Measurements from ENCODE around the gene MFSD2A.
"Not testable (repeated sequence)": the region's sequence is repeated elsewhere in the genome, so short reads cannot be mapped to it uniquely, and the experiment has no call there.

MFSD2A gene

DNA sequence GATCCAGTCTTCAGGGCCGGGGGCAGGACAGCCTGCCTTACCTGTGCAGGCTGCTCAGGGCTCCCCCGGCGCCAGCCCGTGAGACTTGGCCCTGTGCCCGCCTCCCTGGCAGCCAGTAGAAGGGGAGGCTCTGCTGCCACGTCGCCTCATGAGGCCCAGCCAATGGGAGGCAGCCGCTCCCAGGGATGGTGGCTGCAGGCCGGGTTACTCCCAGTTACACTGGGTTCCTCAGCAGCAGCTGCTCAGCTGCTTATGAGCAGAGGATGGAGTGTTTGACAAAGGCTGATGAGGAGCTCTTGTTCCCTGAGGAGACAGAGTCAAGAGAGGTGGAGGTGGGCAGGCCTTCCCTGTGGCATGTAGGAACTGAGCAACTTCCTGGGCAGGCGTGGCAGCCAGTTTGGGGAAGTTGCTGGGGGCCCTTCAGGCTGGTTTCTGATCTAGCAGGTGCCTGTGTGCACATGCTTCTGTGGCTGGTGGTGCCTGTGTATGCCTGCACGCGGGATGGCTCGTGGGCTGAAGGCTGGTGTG, 5.5 kb downstream of the MFSD2A start:
- TF ChIP-seq, protein P1, sequence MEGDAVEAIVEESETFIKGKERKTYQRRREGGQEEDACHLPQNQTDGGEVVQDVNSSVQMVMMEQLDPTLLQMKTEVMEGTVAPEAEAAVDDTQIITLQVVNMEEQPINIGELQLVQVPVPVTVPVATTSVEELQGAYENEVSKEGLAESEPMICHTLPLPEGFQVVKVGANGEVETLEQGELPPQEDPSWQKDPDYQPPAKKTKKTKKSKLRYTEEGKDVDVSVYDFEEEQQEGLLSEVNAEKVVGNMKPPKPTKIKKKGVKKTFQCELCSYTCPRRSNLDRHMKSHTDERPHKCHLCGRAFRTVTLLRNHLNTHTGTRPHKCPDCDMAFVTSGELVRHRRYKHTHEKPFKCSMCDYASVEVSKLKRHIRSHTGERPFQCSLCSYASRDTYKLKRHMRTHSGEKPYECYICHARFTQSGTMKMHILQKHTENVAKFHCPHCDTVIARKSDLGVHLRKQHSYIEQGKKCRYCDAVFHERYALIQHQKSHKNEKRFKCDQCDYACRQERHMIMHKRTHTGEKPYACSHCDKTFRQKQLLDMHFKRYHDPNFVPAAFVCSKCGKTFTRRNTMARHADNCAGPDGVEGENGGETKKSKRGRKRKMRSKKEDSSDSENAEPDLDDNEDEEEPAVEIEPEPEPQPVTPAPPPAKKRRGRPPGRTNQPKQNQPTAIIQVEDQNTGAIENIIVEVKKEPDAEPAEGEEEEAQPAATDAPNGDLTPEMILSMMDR (IDR thresholded peaks at IDR 0.05; ENCODE audit: low read depth, low read length) = no peak
- no peak overlapping the region for H3K4me3 ChIP-seq (ENCODE audit: low read depth, low read length)

DNA sequence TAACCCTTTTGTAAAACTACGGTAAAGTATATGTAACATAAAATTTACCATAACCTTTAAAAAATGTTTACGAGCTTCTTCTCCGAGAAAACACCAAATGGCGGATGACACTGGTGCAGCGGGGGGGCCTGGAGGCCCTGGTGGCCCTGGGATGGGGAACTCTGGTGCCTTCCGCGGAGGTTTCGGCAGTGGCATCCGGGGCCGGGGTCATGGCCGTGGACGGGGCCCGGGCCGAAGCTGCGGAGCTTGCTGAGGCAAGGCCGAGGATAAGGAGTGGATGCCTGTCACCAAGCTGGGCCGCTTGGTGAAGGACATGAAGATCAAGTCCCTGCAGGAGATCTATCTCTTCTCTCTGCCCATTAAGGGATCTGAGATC, 7.5 kb downstream of the MFSD2A start:
- no peak overlapping the region for H3K4me3 ChIP-seq (ENCODE audit: low read depth, low read length)

DNA sequence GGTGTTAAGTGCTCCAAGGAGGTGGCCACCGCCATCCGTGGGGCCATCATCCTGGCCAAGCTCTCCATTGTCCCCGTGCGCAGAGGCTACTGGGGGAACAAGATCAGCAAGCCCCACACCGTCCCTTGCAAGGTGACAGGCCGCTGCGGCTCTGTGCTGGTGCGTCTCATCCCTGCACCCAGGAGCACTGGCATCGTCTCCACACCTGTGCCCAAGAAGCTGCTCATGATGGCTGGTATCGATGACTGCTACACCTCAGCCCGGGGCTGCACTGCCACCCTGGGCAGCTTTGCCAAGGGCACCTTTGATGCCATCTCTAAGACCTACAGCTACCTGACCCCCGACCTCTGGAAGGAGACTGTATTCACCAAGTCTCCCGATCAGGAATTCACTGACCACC, 8.0 kb downstream of the MFSD2A start:
- not testable (repeated sequence) for H3K4me3 ChIP-seq (ENCODE audit: low read depth, low read length)

More for the DNA sequence above, 7.5 kb downstream of the MFSD2A start:
- TF ChIP-seq, protein P1 (IDR thresholded peaks at IDR 0.05; ENCODE audit: low read depth, low read length) = no peak

DNA sequence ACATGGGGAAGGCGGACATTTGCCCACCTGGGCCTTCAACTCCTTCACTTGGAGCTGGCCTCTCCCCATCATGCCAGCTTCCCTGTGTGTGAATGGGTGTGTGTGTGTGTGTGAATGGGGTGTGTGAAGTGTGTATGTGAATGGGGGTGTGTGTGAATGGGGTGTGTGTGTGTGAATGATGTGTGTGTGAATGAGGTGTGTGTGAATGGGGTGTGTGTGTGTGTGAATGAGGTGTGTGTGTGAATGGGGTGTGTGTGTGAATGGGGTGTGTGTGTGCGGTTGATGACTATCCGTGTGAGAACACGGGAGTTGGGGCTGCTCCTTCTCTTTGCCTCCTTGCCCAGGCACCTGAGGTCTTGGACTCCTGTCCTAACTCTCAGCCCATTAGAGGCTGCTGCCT, 9.6 kb downstream of the MFSD2A start:
- no peak overlapping the region for H3K4me3 ChIP-seq (ENCODE audit: low read depth, low read length)
- TF ChIP-seq, protein P1 (IDR thresholded peaks at IDR 0.05; ENCODE audit: low read depth, low read length) = no peak

DNA sequence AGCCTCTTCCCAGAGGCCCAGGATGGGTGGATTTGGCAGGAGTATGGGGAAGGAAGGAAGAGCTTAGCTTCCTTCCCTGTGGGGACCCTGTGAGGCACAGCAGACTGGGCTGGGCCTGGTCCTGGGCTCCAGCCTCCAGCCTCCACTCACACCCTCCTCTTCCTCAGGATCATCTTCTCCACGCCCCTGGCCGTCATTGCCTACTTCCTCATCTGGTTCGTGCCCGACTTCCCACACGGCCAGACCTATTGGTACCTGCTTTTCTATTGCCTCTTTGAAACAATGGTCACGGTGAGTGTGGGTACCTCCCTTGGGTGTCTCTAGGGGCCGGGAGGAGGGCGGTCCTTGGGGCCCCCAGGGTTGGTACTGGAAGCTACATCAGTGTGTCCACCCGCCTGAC, 10.1 kb downstream of the MFSD2A start:
- no peak overlapping the region for H3K4me3 ChIP-seq (ENCODE audit: low read depth, low read length)
- TF ChIP-seq, protein P1 (IDR thresholded peaks at IDR 0.05; ENCODE audit: low read depth, low read length) = no peak

DNA sequence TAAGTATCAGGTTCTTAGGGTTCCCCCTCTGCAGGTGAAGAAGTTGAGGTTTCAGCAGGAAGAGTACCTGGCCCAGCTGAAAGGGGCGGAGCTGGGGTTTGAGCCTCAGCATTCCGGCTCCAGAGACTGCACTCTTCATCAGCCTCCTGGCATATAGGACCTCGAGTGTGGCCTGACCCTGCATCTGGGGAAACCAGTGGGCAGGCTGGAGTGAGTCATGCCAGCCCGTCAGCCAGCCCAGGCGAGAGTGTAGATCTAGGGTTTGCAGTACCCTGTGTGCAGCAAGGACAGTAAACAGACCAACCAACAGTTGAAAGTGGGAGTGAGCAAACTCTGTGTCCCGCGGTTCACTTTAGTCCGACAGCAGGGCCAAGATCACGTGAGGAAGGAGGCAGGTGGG, 14.1 kb downstream of the MFSD2A start:
- H3K4me3 ChIP-seq (ENCODE audit: low read depth, low read length) = no peak overlapping the region
- TF ChIP-seq, protein P1 (IDR thresholded peaks at IDR 0.05; ENCODE audit: low read depth, low read length) = no peak

DNA sequence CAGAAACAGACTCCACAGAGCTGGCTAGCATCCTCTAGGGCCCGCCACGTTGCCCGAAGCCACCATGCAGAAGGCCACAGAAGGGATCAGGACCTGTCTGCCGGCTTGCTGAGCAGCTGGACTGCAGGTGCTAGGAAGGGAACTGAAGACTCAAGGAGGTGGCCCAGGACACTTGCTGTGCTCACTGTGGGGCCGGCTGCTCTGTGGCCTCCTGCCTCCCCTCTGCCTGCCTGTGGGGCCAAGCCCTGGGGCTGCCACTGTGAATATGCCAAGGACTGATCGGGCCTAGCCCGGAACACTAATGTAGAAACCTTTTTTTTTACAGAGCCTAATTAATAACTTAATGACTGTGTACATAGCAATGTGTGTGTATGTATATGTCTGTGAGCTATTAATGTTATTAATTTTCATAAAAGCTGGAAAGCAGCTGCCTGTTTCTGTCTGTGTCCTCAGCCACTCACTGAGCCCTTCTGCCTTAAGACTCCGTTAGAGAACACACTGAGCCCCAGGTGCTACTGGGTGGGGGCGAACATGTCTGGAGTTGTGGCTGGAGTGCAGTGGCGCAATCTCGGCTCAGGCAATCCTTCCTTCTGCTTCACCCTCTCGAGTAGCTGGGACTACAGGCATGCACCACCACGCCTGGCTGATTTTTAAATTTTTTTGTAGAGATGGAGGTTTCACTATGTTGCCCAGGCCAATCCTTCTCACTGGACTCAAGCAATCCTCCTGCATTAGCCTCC, 14.8 kb downstream of the MFSD2A start:
- H3K4me3 ChIP-seq (ENCODE audit: low read depth, low read length) = no peak overlapping the region
- TF ChIP-seq, protein P1 (IDR thresholded peaks at IDR 0.05; ENCODE audit: low read depth, low read length) = no peak

DNA sequence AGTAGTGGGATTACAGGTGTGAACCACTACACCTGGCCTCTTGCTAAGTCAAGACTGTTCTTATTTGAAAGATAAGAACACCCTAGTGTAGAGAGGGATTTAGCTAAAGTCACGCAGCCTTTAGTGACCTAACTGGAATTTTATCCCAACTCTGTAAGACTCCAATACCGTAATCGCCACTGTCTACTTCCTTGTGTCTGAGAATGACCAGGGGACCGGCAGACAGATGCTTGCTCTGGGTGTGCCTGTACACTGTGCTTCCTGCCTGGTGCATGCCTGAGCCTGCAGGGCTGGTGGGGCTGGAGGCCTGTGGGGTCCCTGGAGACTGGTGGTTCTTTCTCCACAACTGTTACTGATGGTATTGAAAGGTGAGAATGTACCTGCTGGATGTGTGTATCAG, 15.3 kb downstream of the MFSD2A start:
- H3K4me3 ChIP-seq (ENCODE audit: low read depth, low read length) = no peak overlapping the region

More for the DNA sequence above, 15.3 kb downstream of the MFSD2A start:
- TF ChIP-seq, protein P1 (IDR thresholded peaks at IDR 0.05; ENCODE audit: low read depth, low read length) = no peak

All from WI38 (cell line).